HCT116 (cell line): ENCODE measurements around the gene KIF26A. TPM values are rescaled to one million over a fixed set of nuclear protein-coding genes. Genes with fewer than 3 reads are reported as not detected.

Source experiments
- ATAC-seq: fragments of 200-7000 bp; cut with Tn5 transposase; 2 replicates; pipeline ENCODE4 v1.9.1; 2020; ENCODE audit warnings: mild to moderate bottlenecking, moderate library complexity
- BruUV-seq: library from RNA; stranded (reverse); fragments of 400-500 nt; replicated peaks from 2 replicates; lab custom pipeline; 2021; lab: Mats Ljungman, UMichigan
- CTCF ChIA-PET: fragments of 300-600 bp; sonication (Branson Sonifier 250); formaldehyde crosslinking; loops from one replicate; lab custom pipeline; 2021; ENCODE audit warnings: antibody characterized with exemption; lab: Charles Lee
- POLR2A ChIA-PET: fragments of 300-600, 350-600 bp; sonication (Branson Sonifier 250); formaldehyde crosslinking; loops from one replicate; lab custom pipeline; 2021; ENCODE audit warnings: antibody characterized with exemption; lab: Charles Lee
- RAD21 ChIA-PET, 2 experiments: fragments of 300-600 bp; sonication (Branson Sonifier 250); formaldehyde crosslinking; loops; one replicate each; lab custom pipeline; 2023; ENCODE audit warnings: low total read pairs in 2 of 2; ENCODE audit not compliant: uncharacterized antibody in 2 of 2, unreplicated experiment in 2 of 2, low non-redundant PET in 1 of 2; lab: Charles Lee
- DNase-seq: peaks from one replicate; pipeline ENCODE4 v3.0.0-alpha.2; 2010; ENCODE audit warnings: low read depth, low spot score
- H2AFZ ChIP-seq: fragments of 200-600 bp; shearing (Covaris generic), sonication (generic); 2 replicates; pipeline ENCODE4 v1.6.1; 2017; ENCODE audit warnings: low read depth, mixed run types, mixed read lengths, antibody characterized with exemption, low read length; ENCODE audit not compliant: poor library complexity, severe bottlenecking
- H3K27ac ChIP-seq: 2 replicates; pipeline ENCODE4 v1.5.1; 2012; ENCODE audit warnings: low read depth, low read length
- H3K27me3 ChIP-seq: fragments of 200-600 bp; sonication (generic); 2 replicates; pipeline ENCODE4 v1.6.1; 2016; ENCODE audit warnings: mixed run types, low read length, mixed read lengths; ENCODE audit not compliant: insufficient read depth
- H3K36me3 ChIP-seq, 2 experiments: fragments of 200-500 bp in 1 of 2; fragments of 200-600 bp in 1 of 2; sonication (Bioruptor generic) in 1 of 2; sonication (generic) in 1 of 2; 2 replicates each; pipeline versions ENCODE4 v1.5.1 to v1.6.1; 2014 to 2016; ENCODE audit warnings: low read length in 2 of 2, inconsistent platforms in 1 of 2, mixed read lengths in 1 of 2, mixed run types in 1 of 2; ENCODE audit not compliant: insufficient read depth in 2 of 2, control insufficient read depth in 1 of 2
- H3K4me1 ChIP-seq, 2 experiments: fragments of 200-600 bp in 1 of 2; sonication (generic) in 1 of 2; 2 replicates each; pipeline versions ENCODE4 v1.5.1 to v1.6.1; 2012 to 2017; ENCODE audit warnings: low read length in 2 of 2, inconsistent platforms in 1 of 2, mild to moderate bottlenecking in 1 of 2, mixed read lengths in 1 of 2, mixed run types in 1 of 2, moderate library complexity in 1 of 2; ENCODE audit not compliant: insufficient read depth in 2 of 2, control insufficient read depth in 1 of 2
- H3K4me2 ChIP-seq: fragments of 200-600 bp; sonication (generic); 2 replicates; pipeline ENCODE4 v1.6.1; 2017; ENCODE audit warnings: mixed run types, low read length, mixed read lengths
- H3K4me3 ChIP-seq, 2 experiments: fragments of 200-600 bp in 1 of 2; sonication (generic) in 1 of 2; replicated peaks in 1 of 2; 2 replicates each; pipeline ENCODE4 v1.5.1; 2011 to 2016; ENCODE audit warnings: low read length in 2 of 2, control low read depth in 1 of 2, low read depth in 1 of 2, mild to moderate bottlenecking in 1 of 2, mixed read lengths in 1 of 2, mixed run types in 1 of 2
- H3K79me2 ChIP-seq: fragments of 200-600 bp; sonication (generic); 2 replicates; pipeline ENCODE4 v1.6.1; 2017; ENCODE audit warnings: mild to moderate bottlenecking, mixed run types, low read length, moderate library complexity, mixed read lengths; ENCODE audit not compliant: insufficient read depth
- H3K9ac ChIP-seq: fragments of 200-600 bp; sonication (generic); 2 replicates; pipeline ENCODE4 v1.6.1; 2016; ENCODE audit warnings: low read length, mixed read lengths
- H3K9me2 ChIP-seq: fragments of 200-600 bp; sonication (generic), shearing (Covaris generic); 2 replicates; pipeline ENCODE4 v1.6.1; 2017; ENCODE audit warnings: mixed run types, mild to moderate bottlenecking, moderate library complexity; ENCODE audit not compliant: insufficient read depth
- H3K9me3 ChIP-seq, 2 experiments: fragments of 200-500 bp in 1 of 2; fragments of 200-600 bp in 1 of 2; sonication (Bioruptor generic) in 1 of 2; sonication (generic) in 1 of 2; 2 replicates each; pipeline ENCODE4 v1.6.1; 2014 to 2017; ENCODE audit warnings: low read length in 2 of 2, mixed read lengths in 2 of 2, inconsistent platforms in 1 of 2, low read depth in 1 of 2, mild to moderate bottlenecking in 1 of 2, mixed run types in 1 of 2, moderate library complexity in 1 of 2; ENCODE audit not compliant: control insufficient read depth in 1 of 2, insufficient read depth in 1 of 2
- H4K20me1 ChIP-seq: fragments of 200-600 bp; sonication (generic), shearing (Covaris generic); 2 replicates; pipeline ENCODE4 v1.6.1; 2017; ENCODE audit warnings: mixed run types, mild to moderate bottlenecking, moderate library complexity; ENCODE audit not compliant: insufficient read depth
- CBX3 ChIP-seq: IDR thresholded peaks from 2 replicates; pipeline ENCODE4 v1.6.1; 2012; ENCODE audit warnings: low read depth
- CEBPB ChIP-seq: IDR thresholded peaks from 2 replicates; pipeline ENCODE4 v1.6.1; 2012; ENCODE audit warnings: low read depth
- EGR1 ChIP-seq: IDR thresholded peaks from 2 replicates; pipeline ENCODE4 v1.6.1; 2012; ENCODE audit warnings: low read depth
- ELF1 ChIP-seq: IDR thresholded peaks from 2 replicates; pipeline ENCODE4 v1.6.1; 2012; ENCODE audit warnings: low read depth, borderline replicate concordance
- POLR2AphosphoS5 ChIP-seq: IDR thresholded peaks from 2 replicates; pipeline ENCODE4 v1.6.1; 2011; ENCODE audit warnings: mild to moderate bottlenecking, low read depth, low read length, moderate library complexity
- RAD21 ChIP-seq: IDR thresholded peaks from 2 replicates; pipeline ENCODE4 v1.6.1; 2012; ENCODE audit warnings: low read depth, mild to moderate bottlenecking
- REST ChIP-seq: IDR thresholded peaks from 2 replicates; pipeline ENCODE4 v1.6.1; 2012; ENCODE audit warnings: low read depth
- SIN3A ChIP-seq: IDR thresholded peaks from 2 replicates; pipeline ENCODE4 v1.6.1; 2012; ENCODE audit warnings: low read depth
- YY1 ChIP-seq: IDR thresholded peaks from 2 replicates; pipeline ENCODE4 v1.6.1; 2011; ENCODE audit warnings: low read length, low read depth, moderate library complexity, mild to moderate bottlenecking; ENCODE audit not compliant: insufficient replicate concordance; ENCODE audit errors: extremely low read depth
- intact Hi-C: fragments of 100-400 bp; cut with micrococcal nuclease; formaldehyde crosslinking; loops from 2 replicates; pipeline ENCODE4 v1.10.0; 2022
- total RNA-seq: library from RNA; stranded (reverse); gene quantifications from one replicate; pipeline ENCODE4 v1.2.1, GENCODE V29; 2021; ENCODE audit not compliant: unreplicated experiment
- TF ChIP-seq, protein P1 (sequence below): IDR thresholded peaks from 2 replicates; pipeline ENCODE4 v1.6.1; 2012
- TF ChIP-seq, protein P2 (sequence below): IDR thresholded peaks from 2 replicates; pipeline ENCODE4 v1.6.1; 2011; ENCODE audit warnings: mild to moderate bottlenecking, low read length, moderate library complexity; ENCODE audit not compliant: insufficient replicate concordance; ENCODE audit errors: extremely low read depth

Gene KIF26A
- total RNA-seq, 1 experiment from 2014 or later, result 10.2 TPM

GRCh38 chr14:104180561-104181165 lies 42.3 kb downstream of the KIF26A start:
- no peak overlapping the region for H3K9ac ChIP-seq
- no peaks in the 10 kb centered on the region for H3K79me2 ChIP-seq
- ATAC-seq (no peak), DNase-seq (no peak)
- no peaks in the 10 kb centered on the region for H3K9me3 ChIP-seq
- TF ChIP-seq SIN3A (no peak), POLR2AphosphoS5 (no peak)
- CTCF ChIA-PET, result no interaction called here
- no peaks in the 10 kb centered on the region for H3K36me3 ChIP-seq
- H3K4me2 ChIP-seq, result no peak overlapping the region
- peaks cover 5 to 13% of the 10 kb centered on the region in 2 experiments; a peak in 3 of 4 replicates for H3K4me1 ChIP-seq
- no peaks in the 10 kb centered on the region for H3K27me3 ChIP-seq
- POLR2A ChIA-PET, result no interaction called here
- no peak overlapping the region for H2AFZ ChIP-seq
- BruUV-seq, result no TSS peak
- no peaks in the 10 kb centered on the region for H4K20me1 ChIP-seq
- no peaks in the 10 kb centered on the region for H3K9me2 ChIP-seq
- no peak overlapping the region for H3K4me3 ChIP-seq
- intact Hi-C loops, result no loop called here
- no peak overlapping the region for H3K27ac ChIP-seq
- RAD21 ChIA-PET, result no interaction called here

- H3K79me2 ChIP-seq, result no peaks in the 10 kb centered on the region
- peak; percentile 79 for ATAC-seq
- DNase-seq, result peak; percentile 6
- no peaks in the 10 kb centered on the region for H4K20me1 ChIP-seq
- RAD21 ChIA-PET, result no interaction called here
- CTCF ChIA-PET, result no interaction called here
- no peaks in the 10 kb centered on the region for H3K9me3 ChIP-seq
- no TSS peak for BruUV-seq
- no peaks in the 10 kb centered on the region for H3K27me3 ChIP-seq
- no peak overlapping the region for H2AFZ ChIP-seq
- no peak overlapping the region for H3K9ac ChIP-seq
- no peak overlapping the region; the same call in 1 of the 2 replicates for H3K27ac ChIP-seq
- H3K9me2 ChIP-seq, result no peaks in the 10 kb centered on the region
- no peak overlapping the region for H3K4me3 ChIP-seq
- H3K4me2 ChIP-seq, result peak overlapping the region; percentile 28
- intact Hi-C loops, result no loop called here
- H3K36me3 ChIP-seq, result no peaks in the 10 kb centered on the region
- peaks cover 5 to 13% of the 10 kb centered on the region in 2 experiments; a peak in 3 of 4 replicates for H3K4me1 ChIP-seq
- POLR2A ChIA-PET, result no interaction called here
- TF ChIP-seq, protein P1, sequence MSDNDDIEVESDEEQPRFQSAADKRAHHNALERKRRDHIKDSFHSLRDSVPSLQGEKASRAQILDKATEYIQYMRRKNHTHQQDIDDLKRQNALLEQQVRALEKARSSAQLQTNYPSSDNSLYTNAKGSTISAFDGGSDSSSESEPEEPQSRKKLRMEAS, result no peak
- TF ChIP-seq EGR1, result no peak
- TF ChIP-seq CBX3, result no peak
- no peak for TF ChIP-seq REST
- TF ChIP-seq, protein P2, sequence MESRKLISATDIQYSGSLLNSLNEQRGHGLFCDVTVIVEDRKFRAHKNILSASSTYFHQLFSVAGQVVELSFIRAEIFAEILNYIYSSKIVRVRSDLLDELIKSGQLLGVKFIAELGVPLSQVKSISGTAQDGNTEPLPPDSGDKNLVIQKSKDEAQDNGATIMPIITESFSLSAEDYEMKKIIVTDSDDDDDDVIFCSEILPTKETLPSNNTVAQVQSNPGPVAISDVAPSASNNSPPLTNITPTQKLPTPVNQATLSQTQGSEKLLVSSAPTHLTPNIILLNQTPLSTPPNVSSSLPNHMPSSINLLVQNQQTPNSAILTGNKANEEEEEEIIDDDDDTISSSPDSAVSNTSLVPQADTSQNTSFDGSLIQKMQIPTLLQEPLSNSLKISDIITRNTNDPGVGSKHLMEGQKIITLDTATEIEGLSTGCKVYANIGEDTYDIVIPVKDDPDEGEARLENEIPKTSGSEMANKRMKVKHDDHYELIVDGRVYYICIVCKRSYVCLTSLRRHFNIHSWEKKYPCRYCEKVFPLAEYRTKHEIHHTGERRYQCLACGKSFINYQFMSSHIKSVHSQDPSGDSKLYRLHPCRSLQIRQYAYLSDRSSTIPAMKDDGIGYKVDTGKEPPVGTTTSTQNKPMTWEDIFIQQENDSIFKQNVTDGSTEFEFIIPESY, result no peak
- TF ChIP-seq RAD21, result no peak
- TF ChIP-seq CEBPB, result no peak
- TF ChIP-seq ELF1, result no peak
- TF ChIP-seq YY1, result no peak
These were observed 43.6 kb downstream of the KIF26A start for GRCh38 chr14:104181761-104182530.
